GM23338 (cell line): ENCODE data around the gene CDK5R1. TPM values are rescaled to one million over a fixed set of nuclear protein-coding genes. Genes with fewer than 3 reads are reported as not detected.
A peak's percentile ranks its signal among the peaks of the same experiment; 100 is the strongest.

Source experiments
- ATAC-seq: fragments of 200-7000 bp; cut with Tn5 transposase; 3 replicates; pipeline ENCODE4 v1.9.1; 2020
- DNase-seq: peaks from one replicate; pipeline ENCODE4 v3.0.0-alpha.2; 2015; ENCODE audit warnings: low spot score
- H2AFZ ChIP-seq: fragments of 200-600 bp; sonication (generic); 2 replicates; pipeline ENCODE4 v1.8.0; 2016; ENCODE audit warnings: antibody characterized with exemption, mild to moderate bottlenecking, moderate library complexity
- H3F3A ChIP-seq: fragments of 200-600 bp; sonication (generic); replicated peaks from 2 replicates; pipeline ENCODE4 v1.8.0; 2017; ENCODE audit warnings: antibody characterized with exemption, mixed run types, low read depth
- H3K27ac ChIP-seq: fragments of 200-600 bp; sonication (generic); 2 replicates; pipeline ENCODE4 v1.6.1; 2016; ENCODE audit warnings: low read depth
- H3K27me3 ChIP-seq: fragments of 200-600 bp; sonication (generic); 2 replicates; pipeline ENCODE4 v1.8.0; 2016; ENCODE audit warnings: mild to moderate bottlenecking, mixed run types, moderate library complexity; ENCODE audit not compliant: insufficient read depth
- H3K36me3 ChIP-seq: fragments of 200-600 bp; sonication (generic); 2 replicates; pipeline ENCODE4 v1.8.0; 2016; ENCODE audit warnings: mild to moderate bottlenecking; ENCODE audit not compliant: insufficient read depth
- H3K4me1 ChIP-seq: fragments of 200-600 bp; sonication (generic); 2 replicates; pipeline ENCODE4 v1.8.0; 2016; ENCODE audit warnings: mild to moderate bottlenecking, moderate library complexity; ENCODE audit not compliant: insufficient read depth
- H3K4me2 ChIP-seq: fragments of 200-600 bp; sonication (generic); 2 replicates; pipeline ENCODE4 v1.7.1; 2017; ENCODE audit warnings: mixed run types
- H3K4me3 ChIP-seq: fragments of 200-600 bp; sonication (generic); 2 replicates; pipeline ENCODE4 v1.6.1; 2016; ENCODE audit warnings: mixed run types
- H3K79me2 ChIP-seq: fragments of 200-600 bp; sonication (generic); replicated peaks from 2 replicates; pipeline ENCODE4 v1.8.0; 2017; ENCODE audit warnings: mild to moderate bottlenecking; ENCODE audit not compliant: insufficient read depth
- H3K9me2 ChIP-seq: fragments of 200-600 bp; sonication (generic); 2 replicates; pipeline ENCODE4 v1.8.0; 2017; ENCODE audit not compliant: insufficient read depth
- H4K20me1 ChIP-seq: fragments of 200-600 bp; sonication (generic); replicated peaks from 2 replicates; pipeline ENCODE4 v1.8.0; 2017; ENCODE audit warnings: mild to moderate bottlenecking; ENCODE audit not compliant: insufficient read depth
- H3K27ac Mint-ChIP-seq: 2 replicates; pipeline ENCODE4 v1.8.0; 2020; ENCODE audit warnings: inconsistent platforms, mild to moderate bottlenecking, moderate library complexity, mixed read lengths
- H3K27me3 Mint-ChIP-seq: 3 replicates; pipeline ENCODE4 v1.8.0; 2022; ENCODE audit warnings: low read depth, mild to moderate bottlenecking, moderate library complexity, mixed read lengths, inconsistent platforms; ENCODE audit not compliant: insufficient read depth, poor library complexity
- H3K36me3 Mint-ChIP-seq: 3 replicates; pipeline ENCODE4 v1.8.0; 2021; ENCODE audit warnings: low read depth, mild to moderate bottlenecking, inconsistent platforms, moderate library complexity, mixed read lengths
- H3K4me1 Mint-ChIP-seq: 3 replicates; pipeline ENCODE4 v1.8.0; 2020; ENCODE audit warnings: mild to moderate bottlenecking, inconsistent platforms, mixed read lengths
- H3K4me3 Mint-ChIP-seq: 3 replicates; pipeline ENCODE4 v1.8.0; 2021; ENCODE audit warnings: moderate library complexity, mild to moderate bottlenecking, inconsistent platforms, mixed read lengths
- H3K9me3 Mint-ChIP-seq: 3 replicates; pipeline ENCODE4 v1.8.0; 2020; ENCODE audit warnings: moderate library complexity, mild to moderate bottlenecking, inconsistent platforms, mixed read lengths
- CREB1 ChIP-seq: fragments of 250-450 bp; sonication (Bioruptor Pico); IDR thresholded peaks from 2 replicates; pipeline ENCODE4 v1.5.0; 2020; ENCODE audit warnings: low read depth, mild to moderate bottlenecking, moderate library complexity
- CTCF ChIP-seq, 2 experiments: fragments of 200-600 bp in 1 of 2; sonication (generic) in 1 of 2; conservative IDR thresholded peaks; 2 replicates each; pipeline versions ENCODE4 v1.5.1 to v1.6.1; 2016 to 2017; ENCODE audit warnings: antibody characterized with exemption in 2 of 2, low read depth in 2 of 2, mild to moderate bottlenecking in 2 of 2, moderate library complexity in 1 of 2
- EZH2 ChIP-seq: fragments of 200-600 bp; sonication (generic); IDR thresholded peaks from one replicate; pipeline ENCODE4 v1.8.0; 2017; ENCODE audit warnings: antibody characterized with exemption, mild to moderate bottlenecking, low read depth; ENCODE audit not compliant: unreplicated experiment
- JUNB ChIP-seq: IDR thresholded peaks from one replicate; pipeline ENCODE4 v1.6.1; 2016; ENCODE audit warnings: antibody characterized with exemption; ENCODE audit not compliant: unreplicated experiment
- NANOG ChIP-seq: IDR thresholded peaks from 2 replicates; pipeline ENCODE4 v1.6.1; 2016; ENCODE audit warnings: antibody characterized with exemption, borderline replicate concordance
- STAT1 ChIP-seq: IDR thresholded peaks from one replicate; pipeline ENCODE4 v1.6.1; 2016; ENCODE audit warnings: antibody characterized with exemption; ENCODE audit not compliant: unreplicated experiment
- ZNF114 ChIP-seq: fragments of 250-450 bp; sonication (Bioruptor Pico); IDR thresholded peaks from 2 replicates; pipeline ENCODE4 v1.5.0; 2020; ENCODE audit warnings: mild to moderate bottlenecking, moderate library complexity
- ZNF331 ChIP-seq: fragments of 250-450 bp; sonication (Bioruptor Pico); IDR thresholded peaks from 2 replicates; pipeline ENCODE4 v1.5.0; 2020; ENCODE audit warnings: low read depth, mild to moderate bottlenecking, moderate library complexity
- ZNF462 ChIP-seq: fragments of 250-450 bp; sonication (Bioruptor Pico); IDR thresholded peaks from 2 replicates; pipeline ENCODE4 v1.5.0; 2020; ENCODE audit warnings: mild to moderate bottlenecking, moderate library complexity
- polyA plus RNA-seq: library from polyadenylated mRNA; unstranded; fragments of >200 nt; fragmentation: Nextera tagmentation; extraction: Ambion mirVana; gene quantifications from 2 replicates; pipeline ENCODE4 v1.2.1, GENCODE V29; 2016
- total RNA-seq: library from RNA; depleted of rRNA; stranded (reverse); fragments of >200 nt; shearing (Covaris generic); gene quantifications from 2 replicates; pipeline ENCODE4 v1.2.3, GENCODE V29; 2014
- TF ChIP-seq, protein P1 (sequence below): IDR thresholded peaks from 2 replicates; pipeline ENCODE4 v1.6.1; 2016; ENCODE audit warnings: antibody characterized with exemption

The CDK5R1 gene
- total and polyA plus RNA-seq, 2 experiments from 2014 or later, result 4.0 to 11.6 TPM

GRCh38 chr17:32516940-32517701, 30.3 kb downstream of the CDK5R1 start:
- Histone ChIP-seq H3K4me3 (no peak overlapping the region), H3K27me3 (no peaks in the 10 kb centered on the region), H3K27ac (peak overlapping the region; percentile 76; the same call in 1 of the 2 replicates), H3F3A (peaks cover 21% of the 10 kb centered on the region), H3K9me2 (no peaks in the 10 kb centered on the region), H3K4me2 (peak overlapping the region; percentile 59), H4K20me1 (no peaks in the 10 kb centered on the region), H3K79me2 (no peaks in the 10 kb centered on the region), H3K36me3 (no peaks in the 10 kb centered on the region), H3K4me1 (peaks cover 57% of the 10 kb centered on the region), H2AFZ (peak overlapping the region; percentile 21; the same call in 1 of the 2 replicates)
- TF ChIP-seq ZNF462 (no peak), ZNF331 (CRISPR knock-in tag) (no peak), JUNB (no peak), ZNF114 (no peak), EZH2 (no peak), CTCF (conservative IDR thresholded peaks at IDR 0.05; ENCODE audit: low read depth in 2 of 2) (no peak), NANOG (no peak), CREB1 (CRISPR knock-in tag) (no peak), STAT1 (no peak)
- TF ChIP-seq, protein P1, sequence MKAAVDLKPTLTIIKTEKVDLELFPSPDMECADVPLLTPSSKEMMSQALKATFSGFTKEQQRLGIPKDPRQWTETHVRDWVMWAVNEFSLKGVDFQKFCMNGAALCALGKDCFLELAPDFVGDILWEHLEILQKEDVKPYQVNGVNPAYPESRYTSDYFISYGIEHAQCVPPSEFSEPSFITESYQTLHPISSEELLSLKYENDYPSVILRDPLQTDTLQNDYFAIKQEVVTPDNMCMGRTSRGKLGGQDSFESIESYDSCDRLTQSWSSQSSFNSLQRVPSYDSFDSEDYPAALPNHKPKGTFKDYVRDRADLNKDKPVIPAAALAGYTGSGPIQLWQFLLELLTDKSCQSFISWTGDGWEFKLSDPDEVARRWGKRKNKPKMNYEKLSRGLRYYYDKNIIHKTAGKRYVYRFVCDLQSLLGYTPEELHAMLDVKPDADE, result no peak
- Mint-ChIP-seq H3K4me1 (peaks cover 64% of the 10 kb centered on the region), H3K4me3 (no peak overlapping the region; the same call in 2 of the 3 replicates), H3K27ac (no peak overlapping the region), H3K9me3 (no peaks in the 10 kb centered on the region), H3K27me3 (peaks cover 14% of the 10 kb centered on the region), H3K36me3 (no peaks in the 10 kb centered on the region)
- DNase-seq (no peak), ATAC-seq (no peak)
